ENCODE data around the gene ANKRD34A. TPM values are rescaled to one million over a fixed set of nuclear protein-coding genes. Genes with fewer than 3 reads are reported as not detected.

Gene ANKRD34A
- total RNA-seq, 1 experiment from 2014 or later = 1.1 TPM

DNA sequence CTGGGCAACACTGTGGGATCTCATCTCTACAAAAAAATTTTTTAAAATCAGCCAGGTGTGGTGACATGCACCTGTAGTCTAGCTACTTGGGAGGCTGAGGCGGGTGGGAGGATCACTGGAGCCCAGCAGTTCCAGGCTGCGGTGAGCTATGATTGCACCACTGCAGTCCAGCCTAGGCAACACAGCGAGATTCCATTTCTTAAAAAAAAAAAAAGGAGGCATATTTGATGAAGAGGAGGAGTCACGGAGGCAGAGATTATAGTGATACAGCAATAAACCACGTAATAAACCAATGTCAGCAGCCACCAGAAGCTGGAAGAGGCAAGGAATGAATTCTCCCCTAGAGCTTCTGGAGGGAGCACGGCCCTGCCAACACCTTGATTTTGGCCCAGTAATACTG is 10.5 kb downstream of the ANKRD34A start (continued):
- no peak for TF ChIP-seq EZH2 (IDR thresholded peaks at IDR 0.05)
- TF ChIP-seq CEBPB (IDR thresholded peaks at IDR 0.05; ENCODE audit: low read depth) = no peak
- TF ChIP-seq SRF (IDR thresholded peaks at IDR 0.05; ENCODE audit: low read depth) = no peak
- no peak for TF ChIP-seq JUND (IDR thresholded peaks at IDR 0.05)
- TF ChIP-seq ZFX (IDR thresholded peaks at IDR 0.05) = no peak
- no peak for TF ChIP-seq POLR2A (IDR thresholded peaks at IDR 0.05; ENCODE audit: borderline replicate concordance, extremely low read depth, insufficient read depth, insufficient read length)
- TF ChIP-seq EZH2phosphoT487 (IDR thresholded peaks at IDR 0.05; ENCODE audit: borderline replicate concordance) = no peak
- no peak for TF ChIP-seq SP1 (IDR thresholded peaks at IDR 0.05; ENCODE audit: low read depth)

DNA sequence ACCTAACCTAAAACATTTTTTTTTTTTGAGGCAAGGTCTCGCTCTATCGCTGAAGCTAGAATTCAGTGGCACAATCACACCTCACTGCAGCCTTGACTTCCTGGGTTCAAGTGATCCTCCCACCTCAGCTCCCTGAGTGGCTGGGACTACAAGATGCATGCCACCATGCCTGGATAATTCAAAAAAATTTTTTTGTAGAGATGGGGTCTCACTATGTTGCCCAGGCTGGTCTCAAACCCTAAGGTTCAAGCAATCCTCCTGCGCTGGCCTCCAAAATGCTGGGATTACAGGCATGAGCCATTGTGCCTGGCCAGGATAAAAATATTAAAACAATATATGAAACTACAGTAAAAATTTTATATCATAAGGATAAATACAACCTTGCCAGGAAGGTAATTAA is 11.5 kb downstream of the ANKRD34A start:
- ChIA-PET CTCF (no interaction called here), POLR2A (no interaction called here), RAD21 (ENCODE audit: low non-redundant PET in 1 of 2, low total read pairs in 2 of 2, uncharacterized antibody in 2 of 2, unreplicated experiment in 2 of 2) (no interaction called here)
- TF ChIP-seq, protein P1, sequence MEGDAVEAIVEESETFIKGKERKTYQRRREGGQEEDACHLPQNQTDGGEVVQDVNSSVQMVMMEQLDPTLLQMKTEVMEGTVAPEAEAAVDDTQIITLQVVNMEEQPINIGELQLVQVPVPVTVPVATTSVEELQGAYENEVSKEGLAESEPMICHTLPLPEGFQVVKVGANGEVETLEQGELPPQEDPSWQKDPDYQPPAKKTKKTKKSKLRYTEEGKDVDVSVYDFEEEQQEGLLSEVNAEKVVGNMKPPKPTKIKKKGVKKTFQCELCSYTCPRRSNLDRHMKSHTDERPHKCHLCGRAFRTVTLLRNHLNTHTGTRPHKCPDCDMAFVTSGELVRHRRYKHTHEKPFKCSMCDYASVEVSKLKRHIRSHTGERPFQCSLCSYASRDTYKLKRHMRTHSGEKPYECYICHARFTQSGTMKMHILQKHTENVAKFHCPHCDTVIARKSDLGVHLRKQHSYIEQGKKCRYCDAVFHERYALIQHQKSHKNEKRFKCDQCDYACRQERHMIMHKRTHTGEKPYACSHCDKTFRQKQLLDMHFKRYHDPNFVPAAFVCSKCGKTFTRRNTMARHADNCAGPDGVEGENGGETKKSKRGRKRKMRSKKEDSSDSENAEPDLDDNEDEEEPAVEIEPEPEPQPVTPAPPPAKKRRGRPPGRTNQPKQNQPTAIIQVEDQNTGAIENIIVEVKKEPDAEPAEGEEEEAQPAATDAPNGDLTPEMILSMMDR (IDR thresholded peaks at IDR 0.05 in 2 of 3, conservative IDR thresholded peaks at IDR 0.05 in 1 of 3; ENCODE audit: borderline replicate concordance in 1 of 3, insufficient read depth in 1 of 3, low read depth in 2 of 3, low read length in 2 of 3) = no peak
- TF ChIP-seq JUND (IDR thresholded peaks at IDR 0.05) (no peak), TCF7L2 (IDR thresholded peaks at IDR 0.05; ENCODE audit: borderline replicate concordance, extremely low read depth, insufficient read depth, insufficient read length) (no peak), RAD21 (IDR thresholded peaks at IDR 0.05; ENCODE audit: low read depth) (no peak), ELF1 (IDR thresholded peaks at IDR 0.05; ENCODE audit: borderline replicate concordance, low read depth) (no peak), EZH2phosphoT487 (IDR thresholded peaks at IDR 0.05; ENCODE audit: borderline replicate concordance) (no peak), EZH2 (IDR thresholded peaks at IDR 0.05) (no peak), POLR2A (IDR thresholded peaks at IDR 0.05; ENCODE audit: borderline replicate concordance, extremely low read depth, insufficient read depth, insufficient read length) (no peak)
- TF ChIP-seq, protein P2, sequence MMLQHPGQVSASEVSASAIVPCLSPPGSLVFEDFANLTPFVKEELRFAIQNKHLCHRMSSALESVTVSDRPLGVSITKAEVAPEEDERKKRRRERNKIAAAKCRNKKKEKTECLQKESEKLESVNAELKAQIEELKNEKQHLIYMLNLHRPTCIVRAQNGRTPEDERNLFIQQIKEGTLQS (IDR thresholded peaks at IDR 0.05) = no peak
- Histone ChIP-seq H3K4me3 (replicated peaks in 1 of 2; ENCODE audit: low read depth in 1 of 2, low read length in 2 of 2) (no peak overlapping the region), H3K4me1 (ENCODE audit: control insufficient read depth in 1 of 2, insufficient read depth in 2 of 2, low read length in 2 of 2) (peaks cover 6 to 11% of the 10 kb centered on the region in 2 experiments; a peak in 3 of 4 replicates), H3K27me3 (ENCODE audit: insufficient read depth, low read length) (no peaks in the 10 kb centered on the region), H3K79me2 (ENCODE audit: insufficient read depth, low read length) (no peaks in the 10 kb centered on the region), H3K9me3 (ENCODE audit: control insufficient read depth in 1 of 2, insufficient read depth in 1 of 2, low read depth in 1 of 2, low read length in 2 of 2) (no peaks in the 10 kb centered on the region), H3K27ac (ENCODE audit: low read depth, low read length) (no peak overlapping the region), H2AFZ (ENCODE audit: low read depth, low read length, poor library complexity, severe bottlenecking) (no peak overlapping the region), H3K36me3 (ENCODE audit: control insufficient read depth in 1 of 2, insufficient read depth in 2 of 2, low read length in 2 of 2) (no peaks in the 10 kb centered on the region), H3K9ac (ENCODE audit: low read length) (no peak overlapping the region), H4K20me1 (ENCODE audit: insufficient read depth) (no peaks in the 10 kb centered on the region), H3K9me2 (ENCODE audit: insufficient read depth) (no peaks in the 10 kb centered on the region), H3K4me2 (ENCODE audit: low read length) (no peak overlapping the region)
- DNase-seq (ENCODE audit: low read depth, low spot score) = no peak
- no peak for ATAC-seq
- no TSS peak for BruUV-seq (replicated peaks)
- intact Hi-C loops (cut with micrococcal nuclease) = no loop called here

Data from HCT116 (cell line).